Activated CD4-positive, alpha-beta T cell treated with anti-CD3 and anti-CD28 coated beads, Interleukin-2, amount 10 ng/mL, durations not matched to agents 7 days and 5 days (primary cell): ENCODE measurements around the gene SLC6A14. TPM values are rescaled to one million over a fixed set of nuclear protein-coding genes. Genes with fewer than 3 reads are reported as not detected.

Experiments
- CTCF ChIA-PET: fragments of 350-600 bp; sonication (Branson Sonifier 250); formaldehyde crosslinking; loops from one replicate; lab custom pipeline; 2021; ENCODE audit warnings: antibody characterized with exemption; lab: Charles Lee
- POLR2A ChIA-PET: fragments of 350-600 bp; sonication (Branson Sonifier 250); formaldehyde crosslinking; loops from one replicate; lab custom pipeline; 2021; ENCODE audit warnings: antibody characterized with exemption; lab: Charles Lee
- DNase-seq: peaks from one replicate; pipeline ENCODE4 v3.0.0-alpha.2; 2020
- H3K27ac Mint-ChIP-seq: one replicate; pipeline ENCODE4 v1.8.0; 2021; ENCODE audit warnings: mild to moderate bottlenecking, moderate library complexity, mixed read lengths
- H3K27me3 Mint-ChIP-seq: one replicate; pipeline ENCODE4 v1.8.0; 2021; ENCODE audit warnings: mixed read lengths
- H3K36me3 Mint-ChIP-seq: one replicate; pipeline ENCODE4 v1.8.0; 2021; ENCODE audit warnings: low read depth, mixed read lengths
- H3K4me1 Mint-ChIP-seq: one replicate; pipeline ENCODE4 v1.8.0; 2021; ENCODE audit warnings: mixed read lengths
- H3K4me3 Mint-ChIP-seq: one replicate; pipeline ENCODE4 v1.8.0; 2021; ENCODE audit warnings: mild to moderate bottlenecking, moderate library complexity, mixed read lengths
- H3K9me3 Mint-ChIP-seq: one replicate; pipeline ENCODE4 v1.8.0; 2021; ENCODE audit warnings: mixed read lengths
- total RNA-seq, 2 experiments: library from RNA; stranded (reverse); gene quantifications; one replicate each; pipeline ENCODE4 v1.2.3, GENCODE V29; 2021

The SLC6A14 gene
- total RNA-seq, 2 experiments from 2014 or later, result not detected

- POLR2A ChIA-PET, result no interaction called here
- no peak for DNase-seq
- no peak overlapping the region for H3K27ac Mint-ChIP-seq
- H3K9me3 Mint-ChIP-seq, result no peaks in the 10 kb centered on the region
- CTCF ChIA-PET, result no interaction called here
- H3K4me3 Mint-ChIP-seq, result no peak overlapping the region
- H3K27me3 Mint-ChIP-seq, result no peaks in the 10 kb centered on the region
- no peaks in the 10 kb centered on the region for H3K4me1 Mint-ChIP-seq
- H3K36me3 Mint-ChIP-seq, result no peaks in the 10 kb centered on the region
Observed at GRCh38 chrX:116499780-116500179, 63.4 kb downstream of the SLC6A14 start.

Other genes starting within 250 kb of the SLC6A14 start
- gene CT83, start 26.4 kb downstream of the SLC6A14 start, total RNA-seq, result not detected